HG03439 (cell line): ENCODE results near the gene TNS3.

Experiments used
- ATAC-seq: cut with Tn5 transposase; IDR thresholded peaks from one replicate; pipeline ENCODE4 v1.9.1; 2021; ENCODE audit warnings: mild to moderate bottlenecking, moderate library complexity; ENCODE audit not compliant: unreplicated experiment

The TNS3 gene

GRCh38 chr7:47247132-47247531 lies 334.8 kb downstream of the TNS3 start:
- no peak for ATAC-seq

GRCh38 chr7:47244692-47245091 lies 337.2 kb downstream of the TNS3 start:
- no peak for ATAC-seq

- no peak for ATAC-seq
Measured at GRCh38 chr7:47241112-47242065, 340.5 kb downstream of the TNS3 start.

- no peak for ATAC-seq
Measured at GRCh38 chr7:47239931-47240421, 341.9 kb downstream of the TNS3 start.

- no peak for ATAC-seq
Measured at GRCh38 chr7:47239034-47239433, 342.9 kb downstream of the TNS3 start.

GRCh38 chr7:47236480-47237129 lies 345.3 kb downstream of the TNS3 start:
- ATAC-seq = no peak

- ATAC-seq = no peak
Measured at GRCh38 chr7:47233996-47234395, 347.9 kb downstream of the TNS3 start.

- no peak for ATAC-seq
Measured at GRCh38 chr7:47232751-47233412, 349.0 kb downstream of the TNS3 start.

GRCh38 chr7:47231627-47232026 lies 350.3 kb downstream of the TNS3 start:
- no peak for ATAC-seq

GRCh38 chr7:47231032-47231431 lies 350.9 kb downstream of the TNS3 start:
- ATAC-seq = no peak

- ATAC-seq = no peak
Measured at GRCh38 chr7:47228386-47229014, 353.4 kb downstream of the TNS3 start.

GRCh38 chr7:47227762-47228177 lies 354.1 kb downstream of the TNS3 start:
- ATAC-seq = peak; percentile 68

GRCh38 chr7:47226696-47227095 lies 355.2 kb downstream of the TNS3 start:
- no peak for ATAC-seq

- no peak for ATAC-seq
Measured at GRCh38 chr7:47225387-47226131, 356.4 kb downstream of the TNS3 start.
